Spleen (tissue), 11 donors: ENCODE results near the gene SELL. TPM values are rescaled to one million over a fixed set of nuclear protein-coding genes. Genes with fewer than 3 reads are reported as not detected.

Experiments
- DNase-seq: peaks from one replicate; pipeline ENCODE4 v3.0.0-alpha.2; 2020
- H3K27ac ChIP-seq, 8 donors: fragments of 200-600 bp; sonication (generic) in 7 of 8; 1 replicate in 4 of 8; 2 replicates in 4 of 8; pipeline versions ENCODE4 v1.5.0 to v1.8.0; 2016 to 2021; ENCODE audit warnings: inconsistent platforms in 4 of 8, mild to moderate bottlenecking in 4 of 8, moderate library complexity in 1 of 8
- H3K27me3 ChIP-seq, 7 donors: fragments of 200-600 bp; sonication (generic) in 6 of 7; replicated peaks in 1 of 7; 1 replicate in 4 of 7; 2 replicates in 3 of 7; pipeline versions ENCODE4 v1.5.0 to v1.8.0; 2016 to 2021; ENCODE audit warnings: inconsistent platforms in 3 of 7, mild to moderate bottlenecking in 1 of 7
- H3K36me3 ChIP-seq, 6 donors: fragments of 200-600 bp; sonication (generic) in 5 of 6; 1 replicate in 4 of 6; 2 replicates in 2 of 6; pipeline versions ENCODE4 v1.5.0 to v1.8.0; 2016 to 2021; ENCODE audit warnings: inconsistent platforms in 2 of 6
- H3K4me1 ChIP-seq, 6 donors: fragments of 200-600 bp; sonication (generic) in 5 of 6; 1 replicate in 3 of 6; 2 replicates in 3 of 6; pipeline versions ENCODE4 v1.5.0 to v1.8.0; 2016 to 2021; ENCODE audit warnings: inconsistent platforms in 3 of 6
- H3K4me3 ChIP-seq, 8 donors: fragments of 200-600 bp; sonication (generic) in 7 of 8; 1 replicate in 4 of 8; 2 replicates in 4 of 8; pipeline versions ENCODE4 v1.5.0 to v1.8.0; 2016 to 2021; ENCODE audit warnings: inconsistent platforms in 4 of 8, mild to moderate bottlenecking in 4 of 8, moderate library complexity in 2 of 8
- H3K9me3 ChIP-seq, 8 donors: fragments of 200-600 bp; sonication (generic) in 7 of 8; 1 replicate in 4 of 8; 2 replicates in 4 of 8; pipeline versions ENCODE4 v1.5.0 to v1.8.0; 2016 to 2021; ENCODE audit warnings: inconsistent platforms in 4 of 8
- CTCF ChIP-seq, 11 experiments: fragments of 200-600 bp in 7 of 11; fragments of 450-650 bp in 4 of 11; sonication (generic) in 4 of 11; IDR thresholded peaks in 8 of 11; conservative IDR thresholded peaks in 3 of 11; 1 replicate in 7 of 11; 2 replicates in 4 of 11; pipeline versions ENCODE4 v1.4.0 to v1.8.0; 2016 to 2021; ENCODE audit warnings: antibody characterized with exemption in 11 of 11, inconsistent platforms in 4 of 11, mild to moderate bottlenecking in 1 of 11
- POLR2A ChIP-seq, 3 donors: fragments of 450-650 bp; IDR thresholded peaks; one replicate each; pipeline ENCODE4 v1.5.1; 2017; ENCODE audit warnings: antibody characterized with exemption in 3 of 3, mild to moderate bottlenecking in 1 of 3
- POLR2AphosphoS5 ChIP-seq, 3 donors: sonication (generic); formaldehyde crosslinking; IDR thresholded peaks; one replicate each; pipeline ENCODE4 v1.5.1; 2017; ENCODE audit warnings: antibody characterized with exemption in 3 of 3
- WGBS, 5 donors: extraction: QIAGEN DNeasy Blood & Tissue Kit in 3 of 5; methylation state at CpG; one replicate each; pipeline versions ENCODE4 v1.1.5 to v1.1.7; 2013 to 2018; 5-methylcytosine and 5-hydroxymethylcytosine counted together
- intact Hi-C: fragments of 100-400 bp; cut with DNase I; formaldehyde crosslinking; loops from one replicate; pipeline ENCODE4 v1.15.0; 2023; ENCODE audit warnings: low total_unique reads
- polyA plus RNA-seq, 3 donors: library from polyadenylated mRNA; stranded (reverse); fragments of 200-250 nt; gene quantifications; one replicate each; pipeline ENCODE4 v1.2.1, GENCODE V29; 2013
- total RNA-seq, 7 donors: library from RNA; depleted of rRNA in 3 of 7; stranded (reverse); fragments of >200 nt in 3 of 7; fragmentation: NEBNext Ultra II Directional in 4 of 7; extraction: Animal tissue kit (Norgen Biotek cat#: 25700) in 4 of 7; gene quantifications; one replicate each; pipeline versions ENCODE4 v1.1.0 to v1.2.1, GENCODE V29; 2016 to 2021
- donor health status: healthy with polysubstance abuse.
- donor health status: DM: no; HTN: no; CAD: no; lungs with moderate emphysema.
- donor health status: DM: no; HTN: no; CAD: no.
- donor health status: Bipolar disorder and iron deficiency.
- donor health status: healthy.
- donor health status: DM: no; HTN: no; CAD: no.
- donor health status: DM: yes; HTN: yes; CAD: no.

Gene SELL
- total and polyA plus RNA-seq, 10 donors = 127 to 409 (median 165) TPM

GRCh38 chr1:169750041-169750440 is 38.6 kb upstream of the SELL start:
- H3K36me3 ChIP-seq = no peaks in the 10 kb centered on the region
- DNase-seq = no peak
- TF ChIP-seq POLR2AphosphoS5 (IDR thresholded peaks at IDR 0.05) = no peak
- no peak for TF ChIP-seq CTCF (IDR thresholded peaks at IDR 0.05 in 8 of 11, conservative IDR thresholded peaks at IDR 0.05 in 3 of 11)
- TF ChIP-seq POLR2A (IDR thresholded peaks at IDR 0.05) = no peak
- H3K4me1 ChIP-seq = no peaks in the 10 kb centered on the region
- H3K27ac ChIP-seq = no peak overlapping the region
- H3K27me3 ChIP-seq = peaks cover 0 to 4% (median 0%) of the 10 kb centered on the region in 7 donors
- 76 to 88% (median 86%) methylated on average over 1 of the region's 1 CpG for WGBS, 5 donors
- H3K4me3 ChIP-seq = no peak overlapping the region
- intact Hi-C loops = no loop called here
- H3K9me3 ChIP-seq = no peaks in the 10 kb centered on the region

- no peak for DNase-seq
- TF ChIP-seq POLR2AphosphoS5 (IDR thresholded peaks at IDR 0.05) (no peak), CTCF (IDR thresholded peaks at IDR 0.05 in 8 of 11, conservative IDR thresholded peaks at IDR 0.05 in 3 of 11) (no peak), POLR2A (IDR thresholded peaks at IDR 0.05) (no peak)
- Histone ChIP-seq H3K27ac (no peak overlapping the region), H3K4me3 (no peak overlapping the region), H3K9me3 (no peaks in the 10 kb centered on the region), H3K36me3 (no peaks in the 10 kb centered on the region), H3K27me3 (peaks cover 0 to 3% (median 0%) of the 10 kb centered on the region in 7 donors), H3K4me1 (no peaks in the 10 kb centered on the region)
- intact Hi-C loops = no loop called here
- 86 to 96% (median 93%) methylated on average over 2 of the region's 2 CpGs for WGBS, 5 donors
Observed at GRCh38 chr1:169746550-169746949, 35.1 kb upstream of the SELL start.

GRCh38 chr1:169745015-169745861 is 33.8 kb upstream of the SELL start:
- no peaks in the 10 kb centered on the region for H3K4me1 ChIP-seq
- no peaks in the 10 kb centered on the region for H3K36me3 ChIP-seq
- no peaks in the 10 kb centered on the region for H3K9me3 ChIP-seq
- H3K4me3 ChIP-seq = no peak overlapping the region
- TF ChIP-seq POLR2A (IDR thresholded peaks at IDR 0.05) (no peak), CTCF (IDR thresholded peaks at IDR 0.05 in 8 of 11, conservative IDR thresholded peaks at IDR 0.05 in 3 of 11) (no peak), POLR2AphosphoS5 (IDR thresholded peaks at IDR 0.05) (no peak)
- intact Hi-C loops = no loop called here
- peaks cover 0 to 8% (median 0%) of the 10 kb centered on the region in 7 donors for H3K27me3 ChIP-seq
- DNase-seq = no peak
- WGBS, 5 donors = 77 to 89% (median 82%) methylated on average over 5 of the region's 5 CpGs
- H3K27ac ChIP-seq = no peak overlapping the region

GRCh38 chr1:169741666-169742394 is 30.4 kb upstream of the SELL start:
- Histone ChIP-seq H3K4me3 (no peak overlapping the region), H3K4me1 (no peaks in the 10 kb centered on the region), H3K9me3 (no peaks in the 10 kb centered on the region), H3K27ac (no peak overlapping the region), H3K27me3 (peaks cover 0 to 19% (median 0%) of the 10 kb centered on the region in 7 donors), H3K36me3 (no peaks in the 10 kb centered on the region)
- no peak for DNase-seq
- TF ChIP-seq POLR2AphosphoS5 (IDR thresholded peaks at IDR 0.05) (no peak), POLR2A (IDR thresholded peaks at IDR 0.05) (no peak), CTCF (IDR thresholded peaks at IDR 0.05 in 8 of 11, conservative IDR thresholded peaks at IDR 0.05 in 3 of 11) (no peak)
- intact Hi-C loops = no loop called here
- WGBS, 5 donors = 78 to 91% (median 88%) methylated on average over 6 of the region's 6 CpGs
